ENCODE measurements around the gene WFDC10A.

WFDC10A gene

DNA sequence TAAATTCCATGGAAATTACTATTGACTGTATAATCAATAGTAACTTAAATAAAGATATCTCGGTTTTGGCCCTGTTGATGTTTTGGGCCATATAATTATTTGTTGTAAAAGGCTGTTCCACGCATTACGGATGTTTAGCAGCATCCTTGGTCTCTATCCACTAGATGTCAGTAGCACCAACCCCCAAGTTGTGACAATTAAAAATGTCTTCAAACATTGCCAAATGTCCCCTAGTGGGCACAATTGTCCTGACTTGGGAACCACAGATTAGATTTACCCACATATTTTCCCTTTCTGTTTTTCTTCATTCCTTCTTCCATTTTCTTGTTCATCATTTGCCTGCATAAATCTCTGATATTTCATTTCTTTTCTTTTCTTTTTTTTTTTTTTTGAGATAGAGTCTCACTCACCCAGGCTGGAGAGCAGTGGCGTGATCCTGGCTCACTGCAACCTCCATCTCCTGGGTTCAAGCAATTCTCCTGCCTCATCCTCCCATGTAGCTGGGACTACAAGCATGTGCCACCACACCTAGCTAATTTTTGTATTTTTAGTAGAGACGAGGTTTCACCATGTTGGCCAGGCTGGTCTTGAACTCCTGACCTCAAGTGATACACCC is 36.9 kb upstream of the WFDC10A start:
- ChIA-PET POLR2A (no interaction called here), CTCF (interaction anchor here (0.7 to 1.4 kb wide), 2 partner anchors 45 to 178 kb away, joined by 3 to 4 read pairs; no protein-coding TSS in a partner anchor)
- no peak for TF ChIP-seq L3MBTL2 (conservative IDR thresholded peaks at IDR 0.05)
- no peak for TF ChIP-seq ZNF384 (IDR thresholded peaks at IDR 0.05)
- TF ChIP-seq NFRKB (IDR thresholded peaks at IDR 0.05), result no peak
- no peak for TF ChIP-seq ELF4 (IDR thresholded peaks at IDR 0.05)
- TF ChIP-seq SUZ12 (IDR thresholded peaks at IDR 0.05), result no peak
- TF ChIP-seq TARDBP (IDR thresholded peaks at IDR 0.05), result no peak
- no peak for TF ChIP-seq FOXM1 (IDR thresholded peaks at IDR 0.05; ENCODE audit: borderline replicate concordance)
- no peak for TF ChIP-seq FOXK2 (IDR thresholded peaks at IDR 0.05)
- TF ChIP-seq, protein P1, sequence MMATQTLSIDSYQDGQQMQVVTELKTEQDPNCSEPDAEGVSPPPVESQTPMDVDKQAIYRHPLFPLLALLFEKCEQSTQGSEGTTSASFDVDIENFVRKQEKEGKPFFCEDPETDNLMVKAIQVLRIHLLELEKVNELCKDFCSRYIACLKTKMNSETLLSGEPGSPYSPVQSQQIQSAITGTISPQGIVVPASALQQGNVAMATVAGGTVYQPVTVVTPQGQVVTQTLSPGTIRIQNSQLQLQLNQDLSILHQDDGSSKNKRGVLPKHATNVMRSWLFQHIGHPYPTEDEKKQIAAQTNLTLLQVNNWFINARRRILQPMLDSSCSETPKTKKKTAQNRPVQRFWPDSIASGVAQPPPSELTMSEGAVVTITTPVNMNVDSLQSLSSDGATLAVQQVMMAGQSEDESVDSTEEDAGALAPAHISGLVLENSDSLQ (IDR thresholded peaks at IDR 0.05), result no peak
- TF ChIP-seq HDGF (IDR thresholded peaks at IDR 0.05; ENCODE audit: borderline replicate concordance), result no peak
- TF ChIP-seq LEF1 (IDR thresholded peaks at IDR 0.05; ENCODE audit: borderline replicate concordance), result no peak
- no peak for TF ChIP-seq SP1 (IDR thresholded peaks at IDR 0.05)
- TF ChIP-seq ARNT (IDR thresholded peaks at IDR 0.05), result no peak
- no peak for TF ChIP-seq FOXA1 (IDR thresholded peaks at IDR 0.05)
- no peak for TF ChIP-seq BHLHE40 (IDR thresholded peaks at IDR 0.05; ENCODE audit: borderline replicate concordance)
- TF ChIP-seq CTBP1 (IDR thresholded peaks at IDR 0.05; ENCODE audit: borderline replicate concordance), result no peak
- peak; percentile 39 for DNase-seq (ENCODE audit: extremely low spot score)

GRCh38 chr20:45593498-45593897 is 36.0 kb upstream of the WFDC10A start:
- ChIA-PET POLR2A (no interaction called here), CTCF (interaction anchor here (0.8 to 1.4 kb wide), 2 partner anchors 178 to 236 kb away, joined by 3 read pairs; no protein-coding TSS in a partner anchor)
- no peak for DNase-seq (ENCODE audit: extremely low spot score)
- TF ChIP-seq FOXA1 (IDR thresholded peaks at IDR 0.05) (no peak), CTBP1 (IDR thresholded peaks at IDR 0.05; ENCODE audit: borderline replicate concordance) (no peak), ARNT (IDR thresholded peaks at IDR 0.05) (no peak), HDGF (IDR thresholded peaks at IDR 0.05; ENCODE audit: borderline replicate concordance) (no peak), FOXK2 (IDR thresholded peaks at IDR 0.05) (no peak), L3MBTL2 (conservative IDR thresholded peaks at IDR 0.05) (no peak), BHLHE40 (IDR thresholded peaks at IDR 0.05; ENCODE audit: borderline replicate concordance) (no peak), SP1 (IDR thresholded peaks at IDR 0.05) (no peak), NFRKB (IDR thresholded peaks at IDR 0.05) (no peak), LEF1 (IDR thresholded peaks at IDR 0.05; ENCODE audit: borderline replicate concordance) (no peak), ZNF384 (IDR thresholded peaks at IDR 0.05) (no peak), TARDBP (IDR thresholded peaks at IDR 0.05) (no peak)

GRCh38 chr20:45595235-45595634 is 34.3 kb upstream of the WFDC10A start:
- POLR2A ChIA-PET, result no interaction called here
- no peak for DNase-seq (ENCODE audit: extremely low spot score)
- TF ChIP-seq ELF4 (IDR thresholded peaks at IDR 0.05), result no peak
- TF ChIP-seq ZNF384 (IDR thresholded peaks at IDR 0.05), result no peak
- no peak for TF ChIP-seq FOXM1 (IDR thresholded peaks at IDR 0.05; ENCODE audit: borderline replicate concordance)
- TF ChIP-seq LEF1 (IDR thresholded peaks at IDR 0.05; ENCODE audit: borderline replicate concordance), result no peak
- TF ChIP-seq L3MBTL2 (conservative IDR thresholded peaks at IDR 0.05), result no peak
- TF ChIP-seq SP1 (IDR thresholded peaks at IDR 0.05), result no peak
- TF ChIP-seq HDGF (IDR thresholded peaks at IDR 0.05; ENCODE audit: borderline replicate concordance), result no peak
- TF ChIP-seq FOXA1 (IDR thresholded peaks at IDR 0.05), result no peak
- TF ChIP-seq ARNT (IDR thresholded peaks at IDR 0.05), result no peak
- no peak for TF ChIP-seq NFRKB (IDR thresholded peaks at IDR 0.05)
- TF ChIP-seq, protein P1 (IDR thresholded peaks at IDR 0.05), result no peak
- no peak for TF ChIP-seq FOXK2 (IDR thresholded peaks at IDR 0.05)
- TF ChIP-seq SUZ12 (IDR thresholded peaks at IDR 0.05), result no peak
- CTCF ChIA-PET, result interaction anchor here (1.3 kb wide), 1 partner anchor 176 kb away, joined by 4 read pairs; no protein-coding TSS in a partner anchor

GRCh38 chr20:45607810-45608209 is 21.7 kb upstream of the WFDC10A start:
- no peak for DNase-seq (ENCODE audit: extremely low spot score)
- ChIA-PET POLR2A (no interaction called here), CTCF (no interaction called here)
- TF ChIP-seq L3MBTL2 (conservative IDR thresholded peaks at IDR 0.05) (no peak), ZNF384 (IDR thresholded peaks at IDR 0.05) (no peak), FOXM1 (IDR thresholded peaks at IDR 0.05; ENCODE audit: borderline replicate concordance) (no peak), HDGF (IDR thresholded peaks at IDR 0.05; ENCODE audit: borderline replicate concordance) (no peak), BHLHE40 (IDR thresholded peaks at IDR 0.05; ENCODE audit: borderline replicate concordance) (no peak), TARDBP (IDR thresholded peaks at IDR 0.05) (no peak), CTBP1 (IDR thresholded peaks at IDR 0.05; ENCODE audit: borderline replicate concordance) (no peak), ARNT (IDR thresholded peaks at IDR 0.05) (no peak), SUZ12 (IDR thresholded peaks at IDR 0.05) (no peak), LEF1 (IDR thresholded peaks at IDR 0.05; ENCODE audit: borderline replicate concordance) (no peak), FOXA1 (IDR thresholded peaks at IDR 0.05) (no peak), NFRKB (IDR thresholded peaks at IDR 0.05) (no peak)
- TF ChIP-seq, protein P1 (IDR thresholded peaks at IDR 0.05), result no peak

DNA sequence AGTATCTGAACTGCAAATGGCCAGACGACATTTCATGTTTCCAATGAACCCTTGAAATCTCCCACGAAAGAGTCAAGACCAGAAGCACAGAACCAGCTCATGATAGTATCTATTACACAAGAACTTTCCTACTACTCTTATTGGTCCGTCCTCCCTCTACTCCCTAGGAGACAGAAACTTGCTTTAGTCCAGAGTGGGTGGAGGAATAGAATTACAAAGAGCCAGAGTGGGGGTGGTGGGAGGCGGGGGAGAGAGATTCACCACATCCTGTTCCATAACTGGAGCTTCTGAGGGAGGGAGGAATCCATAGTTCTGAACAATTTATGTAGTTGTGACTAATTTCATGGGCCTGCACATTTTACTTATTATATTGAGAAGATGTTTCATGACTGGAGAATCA is 18.5 kb upstream of the WFDC10A start:
- DNase-seq (ENCODE audit: extremely low spot score), result no peak
- POLR2A ChIA-PET, result no interaction called here
- TF ChIP-seq ZNF384 (IDR thresholded peaks at IDR 0.05) (no peak), L3MBTL2 (conservative IDR thresholded peaks at IDR 0.05) (no peak), FOXK2 (IDR thresholded peaks at IDR 0.05) (no peak), SP1 (IDR thresholded peaks at IDR 0.05) (no peak), FOXM1 (IDR thresholded peaks at IDR 0.05; ENCODE audit: borderline replicate concordance) (no peak), SUZ12 (IDR thresholded peaks at IDR 0.05) (no peak)
- CTCF ChIA-PET, result no interaction called here

- TF ChIP-seq ELF4 (IDR thresholded peaks at IDR 0.05) (no peak), L3MBTL2 (conservative IDR thresholded peaks at IDR 0.05) (no peak), FOXA1 (IDR thresholded peaks at IDR 0.05) (no peak), CTBP1 (IDR thresholded peaks at IDR 0.05; ENCODE audit: borderline replicate concordance) (no peak), LEF1 (IDR thresholded peaks at IDR 0.05; ENCODE audit: borderline replicate concordance) (no peak)
- DNase-seq (ENCODE audit: extremely low spot score), result no peak
- CTCF ChIA-PET, result no interaction called here
- POLR2A ChIA-PET, result no interaction called here
Observed at GRCh38 chr20:45612314-45612713, 17.2 kb upstream of the WFDC10A start.
